SK-N-SH treated with all-trans-retinoic acid at 6 μM for 48 hours (cell line): ENCODE data around the gene MAPK6.

ENCODE experiments used
- ATAC-seq: fragments of 200-7000 bp; cut with Tn5 transposase; 3 replicates; pipeline ENCODE4 v1.9.1; 2020; ENCODE audit warnings: mild to moderate bottlenecking, moderate library complexity
- ARNTL ChIP-seq: fragments of 450-650 bp; formaldehyde crosslinking; IDR thresholded peaks from 2 replicates; pipeline ENCODE4 v1.5.0; 2020; ENCODE audit warnings: low read depth, mild to moderate bottlenecking, moderate library complexity, borderline replicate concordance
- BACH2 ChIP-seq: fragments of 250-450 bp; sonication (Bioruptor Pico); IDR thresholded peaks from 2 replicates; pipeline ENCODE4 v1.9.0; 2021; ENCODE audit warnings: mild to moderate bottlenecking, borderline replicate concordance
- CSDC2 ChIP-seq: fragments of 250-450 bp; sonication (Bioruptor Pico); IDR thresholded peaks from 2 replicates; pipeline ENCODE4 v1.5.0; 2020; ENCODE audit warnings: mild to moderate bottlenecking, moderate library complexity
- ESRRG ChIP-seq: fragments of 250-450 bp; sonication (Bioruptor Pico); IDR thresholded peaks from 2 replicates; pipeline ENCODE4 v1.6.1; 2021; ENCODE audit warnings: mild to moderate bottlenecking
- GLIS3 ChIP-seq: fragments of 250-450 bp; sonication (Bioruptor Pico); IDR thresholded peaks from 2 replicates; pipeline ENCODE4 v1.5.0; 2020; ENCODE audit warnings: mild to moderate bottlenecking, moderate library complexity
- ISL1 ChIP-seq: fragments of 250-450 bp; sonication (Bioruptor Pico); IDR thresholded peaks from 2 replicates; pipeline ENCODE4 v2.1.2; 2022; ENCODE audit warnings: mild to moderate bottlenecking, moderate library complexity
- OSR1 ChIP-seq: fragments of 250-450 bp; sonication (Bioruptor Pico); IDR thresholded peaks from 2 replicates; pipeline ENCODE4 v1.8.0; 2022; ENCODE audit warnings: moderate library complexity, mild to moderate bottlenecking, inconsistent platforms
- PPARA ChIP-seq: fragments of 250-450 bp; sonication (Bioruptor Pico); IDR thresholded peaks from 2 replicates; pipeline ENCODE4 v1.5.0; 2020; ENCODE audit warnings: mild to moderate bottlenecking, borderline replicate concordance
- RARB ChIP-seq: fragments of 250-450 bp; sonication (Bioruptor Pico); IDR thresholded peaks from 2 replicates; pipeline ENCODE4 v1.8.0; 2021; ENCODE audit warnings: mild to moderate bottlenecking, moderate library complexity
- SNAI2 ChIP-seq: fragments of 250-450 bp; sonication (Bioruptor Pico); IDR thresholded peaks from 2 replicates; pipeline ENCODE4 v1.5.0; 2020; ENCODE audit warnings: mild to moderate bottlenecking, moderate library complexity
- TCF4 ChIP-seq: fragments of 250-450 bp; sonication (Bioruptor Pico); IDR thresholded peaks from 2 replicates; pipeline ENCODE4 v1.8.0; 2021; ENCODE audit warnings: mild to moderate bottlenecking, moderate library complexity, borderline replicate concordance
- TOX ChIP-seq: fragments of 250-450 bp; sonication (Bioruptor Pico); IDR thresholded peaks from 2 replicates; pipeline ENCODE4 v1.8.0; 2021; ENCODE audit warnings: mild to moderate bottlenecking, moderate library complexity, borderline replicate concordance
- ZC3H10 ChIP-seq: fragments of 250-450 bp; sonication (Bioruptor Pico); IDR thresholded peaks from 2 replicates; pipeline ENCODE4 v1.5.1; 2021; ENCODE audit warnings: mild to moderate bottlenecking, moderate library complexity
- ZFP3 ChIP-seq: fragments of 250-450 bp; sonication (Bioruptor Pico); IDR thresholded peaks from 2 replicates; pipeline ENCODE4 v1.5.0; 2020; ENCODE audit warnings: mild to moderate bottlenecking, moderate library complexity
- ZFP30 ChIP-seq: fragments of 450-650 bp; formaldehyde crosslinking; IDR thresholded peaks from 2 replicates; pipeline ENCODE4 v1.5.0; 2022; ENCODE audit warnings: mild to moderate bottlenecking, moderate library complexity
- ZNF565 ChIP-seq: fragments of 450-650 bp; formaldehyde crosslinking; conservative IDR thresholded peaks from 2 replicates; pipeline ENCODE4 v1.5.0; 2020; ENCODE audit warnings: low read depth, mild to moderate bottlenecking, moderate library complexity
- ZNF70 ChIP-seq: fragments of 450-650 bp; formaldehyde crosslinking; IDR thresholded peaks from 2 replicates; pipeline ENCODE4 v1.5.0; 2020; ENCODE audit warnings: mild to moderate bottlenecking, moderate library complexity
- ZNF8 ChIP-seq: fragments of 450-650 bp; formaldehyde crosslinking; IDR thresholded peaks from 2 replicates; pipeline ENCODE4 v1.5.0; 2020; ENCODE audit warnings: mild to moderate bottlenecking, moderate library complexity
- TF ChIP-seq, protein P1 (sequence below): fragments of 250-450 bp; sonication (Bioruptor Pico); IDR thresholded peaks from 2 replicates; pipeline ENCODE4 v1.8.0; 2020; ENCODE audit warnings: mild to moderate bottlenecking, moderate library complexity, borderline replicate concordance
- TF ChIP-seq, protein P2 (sequence below): fragments of 250-450 bp; sonication (Bioruptor Pico); IDR thresholded peaks from 2 replicates; pipeline ENCODE4 v1.5.1; 2020; ENCODE audit warnings: low read depth, mild to moderate bottlenecking, moderate library complexity
- TF ChIP-seq, protein P3 (sequence below): fragments of 250-450 bp; sonication (Bioruptor Pico); IDR thresholded peaks from 2 replicates; pipeline ENCODE4 v1.8.0; 2021; ENCODE audit warnings: low read depth, mild to moderate bottlenecking, moderate library complexity, borderline replicate concordance
- TF ChIP-seq, protein P4 (sequence below): fragments of 250-450 bp; sonication (Bioruptor Pico); IDR thresholded peaks from 2 replicates; pipeline ENCODE4 v1.5.1; 2021; ENCODE audit warnings: mild to moderate bottlenecking, moderate library complexity

MAPK6 gene

DNA sequence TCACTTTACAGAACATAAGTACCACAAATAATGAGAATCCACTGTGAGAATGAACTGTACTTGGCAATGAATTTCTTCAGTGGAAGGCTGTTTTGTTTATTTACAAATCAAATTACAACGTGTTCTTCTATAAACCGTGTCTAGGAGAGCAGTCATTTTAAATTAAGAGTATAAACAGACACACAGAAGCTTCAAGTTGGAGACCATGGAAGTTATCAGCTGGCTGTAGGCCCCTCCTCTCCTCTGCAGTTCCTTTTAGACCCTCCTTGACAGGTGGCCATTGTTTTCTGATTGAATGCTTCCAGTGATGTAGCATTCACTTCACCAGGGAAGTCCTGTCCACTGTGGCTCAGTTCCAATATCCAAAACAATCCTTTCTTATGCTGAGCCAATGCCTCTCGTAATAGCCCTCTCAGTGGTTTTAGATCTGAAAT lies 7.3 kb upstream of the MAPK6 start:
- no peak for TF ChIP-seq ZFP30 (CRISPR knock-in tag)
- no peak for TF ChIP-seq GLIS3 (CRISPR knock-in tag)
- TF ChIP-seq, protein P1, sequence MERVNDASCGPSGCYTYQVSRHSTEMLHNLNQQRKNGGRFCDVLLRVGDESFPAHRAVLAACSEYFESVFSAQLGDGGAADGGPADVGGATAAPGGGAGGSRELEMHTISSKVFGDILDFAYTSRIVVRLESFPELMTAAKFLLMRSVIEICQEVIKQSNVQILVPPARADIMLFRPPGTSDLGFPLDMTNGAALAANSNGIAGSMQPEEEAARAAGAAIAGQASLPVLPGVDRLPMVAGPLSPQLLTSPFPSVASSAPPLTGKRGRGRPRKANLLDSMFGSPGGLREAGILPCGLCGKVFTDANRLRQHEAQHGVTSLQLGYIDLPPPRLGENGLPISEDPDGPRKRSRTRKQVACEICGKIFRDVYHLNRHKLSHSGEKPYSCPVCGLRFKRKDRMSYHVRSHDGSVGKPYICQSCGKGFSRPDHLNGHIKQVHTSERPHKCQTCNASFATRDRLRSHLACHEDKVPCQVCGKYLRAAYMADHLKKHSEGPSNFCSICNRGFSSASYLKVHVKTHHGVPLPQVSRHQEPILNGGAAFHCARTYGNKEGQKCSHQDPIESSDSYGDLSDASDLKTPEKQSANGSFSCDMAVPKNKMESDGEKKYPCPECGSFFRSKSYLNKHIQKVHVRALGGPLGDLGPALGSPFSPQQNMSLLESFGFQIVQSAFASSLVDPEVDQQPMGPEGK = no peak
- TF ChIP-seq ZNF565 (CRISPR knock-in tag) = no peak
- TF ChIP-seq ZFP3 (CRISPR knock-in tag) = no peak
- TF ChIP-seq, protein P2, sequence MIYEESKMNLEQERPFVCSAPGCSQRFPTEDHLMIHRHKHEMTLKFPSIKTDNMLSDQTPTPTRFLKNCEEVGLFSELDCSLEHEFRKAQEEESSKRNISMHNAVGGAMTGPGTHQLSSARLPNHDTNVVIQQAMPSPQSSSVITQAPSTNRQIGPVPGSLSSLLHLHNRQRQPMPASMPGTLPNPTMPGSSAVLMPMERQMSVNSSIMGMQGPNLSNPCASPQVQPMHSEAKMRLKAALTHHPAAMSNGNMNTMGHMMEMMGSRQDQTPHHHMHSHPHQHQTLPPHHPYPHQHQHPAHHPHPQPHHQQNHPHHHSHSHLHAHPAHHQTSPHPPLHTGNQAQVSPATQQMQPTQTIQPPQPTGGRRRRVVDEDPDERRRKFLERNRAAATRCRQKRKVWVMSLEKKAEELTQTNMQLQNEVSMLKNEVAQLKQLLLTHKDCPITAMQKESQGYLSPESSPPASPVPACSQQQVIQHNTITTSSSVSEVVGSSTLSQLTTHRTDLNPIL = no peak
- no peak for TF ChIP-seq ISL1
- TF ChIP-seq OSR1 (CRISPR knock-in tag) = no peak
- TF ChIP-seq TCF4 (CRISPR knock-in tag) = no peak
- TF ChIP-seq ARNTL (CRISPR knock-in tag) = no peak
- no peak for TF ChIP-seq CSDC2 (CRISPR knock-in tag)
- TF ChIP-seq TOX = no peak
- TF ChIP-seq, protein P3, sequence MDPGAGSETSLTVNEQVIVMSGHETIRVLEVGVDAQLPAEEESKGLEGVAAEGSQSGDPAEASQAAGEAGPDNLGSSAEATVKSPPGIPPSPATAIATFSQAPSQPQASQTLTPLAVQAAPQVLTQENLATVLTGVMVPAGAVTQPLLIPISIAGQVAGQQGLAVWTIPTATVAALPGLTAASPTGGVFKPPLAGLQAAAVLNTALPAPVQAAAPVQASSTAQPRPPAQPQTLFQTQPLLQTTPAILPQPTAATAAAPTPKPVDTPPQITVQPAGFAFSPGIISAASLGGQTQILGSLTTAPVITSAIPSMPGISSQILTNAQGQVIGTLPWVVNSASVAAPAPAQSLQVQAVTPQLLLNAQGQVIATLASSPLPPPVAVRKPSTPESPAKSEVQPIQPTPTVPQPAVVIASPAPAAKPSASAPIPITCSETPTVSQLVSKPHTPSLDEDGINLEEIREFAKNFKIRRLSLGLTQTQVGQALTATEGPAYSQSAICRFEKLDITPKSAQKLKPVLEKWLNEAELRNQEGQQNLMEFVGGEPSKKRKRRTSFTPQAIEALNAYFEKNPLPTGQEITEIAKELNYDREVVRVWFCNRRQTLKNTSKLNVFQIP (CRISPR knock-in tag) = no peak
- no peak for TF ChIP-seq PPARA (CRISPR knock-in tag)
- TF ChIP-seq, protein P4, sequence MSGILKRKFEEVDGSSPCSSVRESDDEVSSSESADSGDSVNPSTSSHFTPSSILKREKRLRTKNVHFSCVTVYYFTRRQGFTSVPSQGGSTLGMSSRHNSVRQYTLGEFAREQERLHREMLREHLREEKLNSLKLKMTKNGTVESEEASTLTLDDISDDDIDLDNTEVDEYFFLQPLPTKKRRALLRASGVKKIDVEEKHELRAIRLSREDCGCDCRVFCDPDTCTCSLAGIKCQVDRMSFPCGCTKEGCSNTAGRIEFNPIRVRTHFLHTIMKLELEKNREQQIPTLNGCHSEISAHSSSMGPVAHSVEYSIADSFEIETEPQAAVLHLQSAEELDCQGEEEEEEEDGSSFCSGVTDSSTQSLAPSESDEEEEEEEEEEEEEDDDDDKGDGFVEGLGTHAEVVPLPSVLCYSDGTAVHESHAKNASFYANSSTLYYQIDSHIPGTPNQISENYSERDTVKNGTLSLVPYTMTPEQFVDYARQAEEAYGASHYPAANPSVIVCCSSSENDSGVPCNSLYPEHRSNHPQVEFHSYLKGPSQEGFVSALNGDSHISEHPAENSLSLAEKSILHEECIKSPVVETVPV (CRISPR knock-in tag) = no peak
- TF ChIP-seq ZNF70 (CRISPR knock-in tag) = no peak
- TF ChIP-seq SNAI2 = no peak
- TF ChIP-seq BACH2 (CRISPR knock-in tag) = no peak
- no peak for TF ChIP-seq RARB (CRISPR knock-in tag)
- TF ChIP-seq ZC3H10 (CRISPR knock-in tag) = no peak
- no peak; the same call in 2 of the 3 replicates for ATAC-seq

DNA sequence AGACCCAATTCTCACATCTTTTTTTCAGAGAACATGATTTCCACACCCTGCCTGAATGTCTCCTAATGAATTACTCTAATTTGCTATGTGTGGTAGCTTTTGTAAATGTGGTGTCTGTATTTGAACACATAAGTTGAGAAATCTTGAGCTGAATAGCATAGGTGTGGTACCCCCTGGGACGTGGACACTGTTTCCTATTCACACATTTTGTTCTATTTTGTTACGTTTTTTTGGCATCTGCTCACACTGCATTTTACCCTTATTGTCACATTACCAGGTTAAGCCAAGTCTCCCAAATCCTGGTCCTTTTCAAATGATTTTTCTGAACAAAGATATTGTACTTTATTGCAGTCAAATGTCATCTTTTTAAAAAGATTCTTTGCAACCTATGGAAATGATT lies 6.8 kb upstream of the MAPK6 start:
- no peak for ATAC-seq

More for the DNA sequence above, 6.8 kb upstream of the MAPK6 start:
- no peak for TF ChIP-seq ZNF8 (CRISPR knock-in tag)
- TF ChIP-seq, protein P1 = no peak
- TF ChIP-seq RARB (CRISPR knock-in tag) = no peak
- no peak for TF ChIP-seq CSDC2 (CRISPR knock-in tag)
- TF ChIP-seq ISL1 = no peak
- no peak for TF ChIP-seq OSR1 (CRISPR knock-in tag)
- TF ChIP-seq ZC3H10 (CRISPR knock-in tag) = no peak
- no peak for TF ChIP-seq ESRRG (CRISPR knock-in tag)
- TF ChIP-seq SNAI2 = no peak
- TF ChIP-seq, protein P4 (CRISPR knock-in tag) = no peak
- TF ChIP-seq BACH2 (CRISPR knock-in tag) = no peak
- TF ChIP-seq ARNTL (CRISPR knock-in tag) = no peak
- no peak for TF ChIP-seq PPARA (CRISPR knock-in tag)
- TF ChIP-seq TCF4 (CRISPR knock-in tag) = no peak
- TF ChIP-seq, protein P3 (CRISPR knock-in tag) = no peak
- TF ChIP-seq ZNF70 (CRISPR knock-in tag) = no peak
